Suprapubic skin (tissue), 4 donors: ENCODE data around the gene RPL36A. TPM values are rescaled to one million over a fixed set of nuclear protein-coding genes. Genes with fewer than 3 reads are reported as not detected.

Experiments
- DNase-seq, 2 donors: peaks; one replicate each; pipeline ENCODE4 v3.0.0-alpha.2; 2019; ENCODE audit warnings: low spot score in 2 of 2
- H3K27ac ChIP-seq: fragments of 200-600 bp; sonication (generic); one replicate; pipeline ENCODE4 v1.5.1; 2019
- H3K27me3 ChIP-seq: fragments of 200-600 bp; sonication (generic); one replicate; pipeline ENCODE4 v1.5.1; 2019
- H3K36me3 ChIP-seq: fragments of 200-600 bp; sonication (generic); one replicate; pipeline ENCODE4 v1.5.1; 2019
- H3K4me1 ChIP-seq: fragments of 200-600 bp; sonication (generic); one replicate; pipeline ENCODE4 v1.5.1; 2019
- H3K4me3 ChIP-seq: fragments of 200-600 bp; sonication (generic); one replicate; pipeline ENCODE4 v1.5.1; 2019; ENCODE audit warnings: mild to moderate bottlenecking
- H3K9me3 ChIP-seq: fragments of 200-600 bp; sonication (generic); one replicate; pipeline ENCODE4 v1.5.1; 2019
- CTCF ChIP-seq, 2 donors: fragments of 200-600 bp in 1 of 2; fragments of 450-650 bp in 1 of 2; sonication (generic) in 1 of 2; IDR thresholded peaks; one replicate each; pipeline ENCODE4 v1.5.1; 2016 to 2019; ENCODE audit warnings: antibody characterized with exemption in 2 of 2, mild to moderate bottlenecking in 1 of 2, moderate library complexity in 1 of 2
- EP300 ChIP-seq: sonication (generic); formaldehyde crosslinking; IDR thresholded peaks from one replicate; pipeline ENCODE4 v1.6.1; 2017; ENCODE audit warnings: antibody characterized with exemption
- POLR2A ChIP-seq, 2 donors: fragments of 450-650 bp; IDR thresholded peaks; one replicate each; pipeline ENCODE4 v1.6.1; 2017; ENCODE audit warnings: antibody characterized with exemption in 2 of 2, mild to moderate bottlenecking in 2 of 2, moderate library complexity in 2 of 2
- POLR2AphosphoS5 ChIP-seq, 3 donors: sonication (generic); formaldehyde crosslinking; IDR thresholded peaks; one replicate each; pipeline ENCODE4 v1.6.1; 2017; ENCODE audit warnings: antibody characterized with exemption in 3 of 3
- WGBS: methylation state at CpG from one replicate; pipeline ENCODE4 v1.1.5; 2018; 5-methylcytosine and 5-hydroxymethylcytosine counted together
- total RNA-seq, 4 donors: library from RNA; depleted of rRNA; stranded (reverse); fragments of >200 nt; gene quantifications; one replicate each; pipeline ENCODE4 v1.1.0, GENCODE V29; 2016

The RPL36A gene
- total RNA-seq, 4 donors from 2014 or later: 1,064 to 2,433 (median 2,004) TPM

GRCh38 chrX:101359966-101360365, 30.8 kb upstream of the RPL36A start:
- TF ChIP-seq CTCF (IDR thresholded peaks at IDR 0.05) (no peak), POLR2A (IDR thresholded peaks at IDR 0.05) (no peak), EP300 (no peak), POLR2AphosphoS5 (IDR thresholded peaks at IDR 0.05) (no peak)
- WGBS: 36% methylated on average over 1 of the region's 1 CpG

GRCh38 chrX:101360390-101360789, 30.4 kb upstream of the RPL36A start:
- H3K27me3 ChIP-seq: no peaks in the 10 kb centered on the region
- H3K36me3 ChIP-seq: no peaks in the 10 kb centered on the region
- DNase-seq: no peak
- no peaks in the 10 kb centered on the region for H3K4me1 ChIP-seq
- 49% methylated on average over 7 of the region's 7 CpGs for WGBS
- no peak overlapping the region for H3K4me3 ChIP-seq
- no peaks in the 10 kb centered on the region for H3K9me3 ChIP-seq
- no peak for TF ChIP-seq EP300
- no peak for TF ChIP-seq CTCF (IDR thresholded peaks at IDR 0.05)
- no peak for TF ChIP-seq POLR2A (IDR thresholded peaks at IDR 0.05)
- no peak for TF ChIP-seq POLR2AphosphoS5 (IDR thresholded peaks at IDR 0.05)
- H3K27ac ChIP-seq: no peak overlapping the region

More at GRCh38 chrX:101359966-101360365, 30.8 kb upstream of the RPL36A start:
- Histone ChIP-seq H3K27me3 (no peaks in the 10 kb centered on the region), H3K4me3 (no peak overlapping the region), H3K4me1 (no peaks in the 10 kb centered on the region), H3K9me3 (no peaks in the 10 kb centered on the region), H3K36me3 (no peaks in the 10 kb centered on the region), H3K27ac (no peak overlapping the region)
- DNase-seq: no peak

GRCh38 chrX:101362116-101362515, 28.7 kb upstream of the RPL36A start:
- no peak for DNase-seq
- Histone ChIP-seq H3K9me3 (no peaks in the 10 kb centered on the region), H3K4me3 (no peak overlapping the region), H3K27me3 (no peaks in the 10 kb centered on the region), H3K36me3 (no peaks in the 10 kb centered on the region), H3K27ac (no peak overlapping the region), H3K4me1 (no peaks in the 10 kb centered on the region)
- WGBS: 42% methylated on average over 3 of the region's 3 CpGs
- TF ChIP-seq EP300: no peak
- TF ChIP-seq CTCF (IDR thresholded peaks at IDR 0.05): no peak
- no peak for TF ChIP-seq POLR2AphosphoS5 (IDR thresholded peaks at IDR 0.05)
- no peak for TF ChIP-seq POLR2A (IDR thresholded peaks at IDR 0.05)

- Histone ChIP-seq H3K4me1 (no peaks in the 10 kb centered on the region), H3K9me3 (no peaks in the 10 kb centered on the region), H3K36me3 (no peaks in the 10 kb centered on the region), H3K27me3 (no peaks in the 10 kb centered on the region), H3K4me3 (no peak overlapping the region), H3K27ac (no peak overlapping the region)
- DNase-seq: no peak
- TF ChIP-seq EP300 (no peak), POLR2A (IDR thresholded peaks at IDR 0.05) (no peak), POLR2AphosphoS5 (IDR thresholded peaks at IDR 0.05) (no peak), CTCF (IDR thresholded peaks at IDR 0.05) (no peak)
Measured at GRCh38 chrX:101362757-101363156, 28.1 kb upstream of the RPL36A start.

GRCh38 chrX:101365301-101365795, 25.5 kb upstream of the RPL36A start:
- TF ChIP-seq POLR2A (IDR thresholded peaks at IDR 0.05) (no peak), POLR2AphosphoS5 (IDR thresholded peaks at IDR 0.05) (no peak), EP300 (no peak), CTCF (IDR thresholded peaks at IDR 0.05) (no peak)
- DNase-seq: no peak
- H3K4me3 ChIP-seq: no peak overlapping the region
- H3K27ac ChIP-seq: no peak overlapping the region
- H3K4me1 ChIP-seq: no peaks in the 10 kb centered on the region
- H3K27me3 ChIP-seq: no peaks in the 10 kb centered on the region
- WGBS: 88% methylated on average over 1 of the region's 1 CpG
- H3K36me3 ChIP-seq: no peaks in the 10 kb centered on the region
- no peaks in the 10 kb centered on the region for H3K9me3 ChIP-seq
